Lower lobe of right lung (tissue), 2 donors: Measurements from ENCODE around the gene TMEM108. TPM values are rescaled to one million over a fixed set of nuclear protein-coding genes. Genes with fewer than 3 reads are reported as not detected.

Experiments
- ATAC-seq, 2 donors: fragments of 200-7000 bp; cut with Tn5 transposase; one replicate each; pipeline ENCODE4 v1.9.1; 2020 to 2022; ENCODE audit warnings: mild to moderate bottlenecking in 2 of 2, moderate library complexity in 2 of 2
- DNase-seq: peaks from one replicate; pipeline ENCODE4 v3.0.0-alpha.2; 2020
- H3K27ac ChIP-seq: fragments of 200-600 bp; one replicate; pipeline ENCODE4 v1.8.0; 2022
- H3K27me3 ChIP-seq: fragments of 200-600 bp; one replicate; pipeline ENCODE4 v1.8.0; 2022; ENCODE audit warnings: low read depth
- H3K36me3 ChIP-seq: fragments of 200-600 bp; one replicate; pipeline ENCODE4 v1.8.0; 2022; ENCODE audit warnings: mild to moderate bottlenecking
- H3K4me1 ChIP-seq: fragments of 200-600 bp; one replicate; pipeline ENCODE4 v1.8.0; 2022
- H3K4me3 ChIP-seq: fragments of 200-600 bp; one replicate; pipeline ENCODE4 v1.8.0; 2022; ENCODE audit warnings: mild to moderate bottlenecking
- H3K9me3 ChIP-seq: fragments of 200-600 bp; one replicate; pipeline ENCODE4 v1.8.0; 2022
- intact Hi-C: fragments of 100-400 bp; cut with DNase I; formaldehyde crosslinking; loops from one replicate; pipeline ENCODE4 v1.11.0; 2022
- total RNA-seq: library from RNA; stranded (reverse); fragmentation: NEBNext Ultra II Directional; extraction: Animal tissue kit (Norgen Biotek cat#: 25700); gene quantifications from one replicate; pipeline ENCODE4 v1.2.1, GENCODE V29; 2021
- TF ChIP-seq, protein P1 (sequence below): fragments of 200-600 bp; IDR thresholded peaks from one replicate; pipeline ENCODE4 v1.8.0; 2022; ENCODE audit warnings: antibody characterized with exemption, mild to moderate bottlenecking
- donor health status: DM: no; HTN: yes; CAD: no; lungs with severe emphysema.

The TMEM108 gene
- total RNA-seq, 1 donor from 2014 or later, result 18.5 TPM

- no peaks in the 10 kb centered on the region for H3K36me3 ChIP-seq
- no peaks in the 10 kb centered on the region for H3K4me1 ChIP-seq
- no peak overlapping the region for H3K27ac ChIP-seq
- DNase-seq (no peak), ATAC-seq (no peak)
- TF ChIP-seq, protein P1, sequence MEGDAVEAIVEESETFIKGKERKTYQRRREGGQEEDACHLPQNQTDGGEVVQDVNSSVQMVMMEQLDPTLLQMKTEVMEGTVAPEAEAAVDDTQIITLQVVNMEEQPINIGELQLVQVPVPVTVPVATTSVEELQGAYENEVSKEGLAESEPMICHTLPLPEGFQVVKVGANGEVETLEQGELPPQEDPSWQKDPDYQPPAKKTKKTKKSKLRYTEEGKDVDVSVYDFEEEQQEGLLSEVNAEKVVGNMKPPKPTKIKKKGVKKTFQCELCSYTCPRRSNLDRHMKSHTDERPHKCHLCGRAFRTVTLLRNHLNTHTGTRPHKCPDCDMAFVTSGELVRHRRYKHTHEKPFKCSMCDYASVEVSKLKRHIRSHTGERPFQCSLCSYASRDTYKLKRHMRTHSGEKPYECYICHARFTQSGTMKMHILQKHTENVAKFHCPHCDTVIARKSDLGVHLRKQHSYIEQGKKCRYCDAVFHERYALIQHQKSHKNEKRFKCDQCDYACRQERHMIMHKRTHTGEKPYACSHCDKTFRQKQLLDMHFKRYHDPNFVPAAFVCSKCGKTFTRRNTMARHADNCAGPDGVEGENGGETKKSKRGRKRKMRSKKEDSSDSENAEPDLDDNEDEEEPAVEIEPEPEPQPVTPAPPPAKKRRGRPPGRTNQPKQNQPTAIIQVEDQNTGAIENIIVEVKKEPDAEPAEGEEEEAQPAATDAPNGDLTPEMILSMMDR, result no peak
- H3K9me3 ChIP-seq, result no peaks in the 10 kb centered on the region
- H3K4me3 ChIP-seq, result no peak overlapping the region
- H3K27me3 ChIP-seq, result no peaks in the 10 kb centered on the region
- intact Hi-C loops, result no loop called here
Observed at GRCh38 chr3:133188996-133189395, 150.8 kb downstream of the TMEM108 start.

DNA sequence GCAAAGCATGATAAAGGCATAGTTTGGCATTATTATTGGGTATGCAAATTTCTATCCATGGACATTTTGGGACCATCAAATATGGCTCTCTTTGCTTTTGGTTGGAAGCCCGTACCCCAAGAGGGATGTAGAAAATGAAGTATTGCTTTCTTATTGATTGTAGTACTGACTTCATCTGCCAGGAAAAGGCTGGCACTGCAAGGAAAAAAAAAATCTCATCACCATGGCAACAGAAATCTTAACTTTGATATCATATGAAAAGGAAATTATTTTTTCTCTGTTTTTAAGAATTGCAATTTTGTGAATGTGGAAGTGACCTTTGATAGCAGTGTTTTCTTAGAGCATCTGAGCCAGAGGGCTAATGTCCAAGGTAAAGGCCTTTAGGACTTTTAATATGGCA is 151.7 kb downstream of the TMEM108 start:
- no peak overlapping the region for H3K27ac ChIP-seq
- TF ChIP-seq, protein P1, result no peak
- ATAC-seq (no peak), DNase-seq (no peak)
- intact Hi-C loops, result no loop called here
- no peaks in the 10 kb centered on the region for H3K36me3 ChIP-seq
- H3K27me3 ChIP-seq, result no peaks in the 10 kb centered on the region
- H3K4me3 ChIP-seq, result no peak overlapping the region
- H3K9me3 ChIP-seq, result no peaks in the 10 kb centered on the region
- no peaks in the 10 kb centered on the region for H3K4me1 ChIP-seq

GRCh38 chr3:133191818-133192217 is 153.6 kb downstream of the TMEM108 start:
- Histone ChIP-seq H3K27ac (no peak overlapping the region), H3K27me3 (no peaks in the 10 kb centered on the region), H3K4me3 (no peak overlapping the region), H3K36me3 (no peaks in the 10 kb centered on the region), H3K9me3 (no peaks in the 10 kb centered on the region), H3K4me1 (no peaks in the 10 kb centered on the region)
- TF ChIP-seq, protein P1, result no peak
- ATAC-seq (no peak), DNase-seq (no peak)
- intact Hi-C loops, result no loop called here

- Histone ChIP-seq H3K27me3 (no peaks in the 10 kb centered on the region), H3K4me1 (no peaks in the 10 kb centered on the region), H3K9me3 (no peaks in the 10 kb centered on the region), H3K27ac (no peak overlapping the region), H3K36me3 (no peaks in the 10 kb centered on the region), H3K4me3 (no peak overlapping the region)
- intact Hi-C loops, result no loop called here
- DNase-seq (no peak), ATAC-seq (no peak)
- TF ChIP-seq, protein P1, result no peak
Observed at GRCh38 chr3:133192363-133192945, 154.3 kb downstream of the TMEM108 start.

DNA sequence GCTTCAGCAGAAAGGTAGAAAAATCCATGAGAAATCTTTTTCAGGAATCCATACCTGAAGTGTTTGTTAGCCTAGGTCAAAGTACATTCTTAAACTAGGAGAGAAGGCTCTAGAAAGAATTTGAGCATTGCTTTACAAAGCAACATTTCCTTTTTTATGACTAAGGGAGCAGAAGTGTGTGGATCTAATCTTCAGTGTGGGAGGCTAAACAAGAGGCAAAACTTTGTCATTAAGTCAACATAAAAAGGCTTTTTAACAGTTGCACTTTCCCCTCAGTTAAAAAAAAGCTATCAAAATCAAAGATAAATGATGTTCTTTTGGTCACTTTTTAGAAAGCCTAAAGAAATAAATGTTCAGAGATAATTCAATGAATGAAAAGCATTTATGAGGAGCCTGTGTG is 154.8 kb downstream of the TMEM108 start:
- H3K4me3 ChIP-seq, result no peak overlapping the region
- no peak for ATAC-seq

More for the DNA sequence above, 154.8 kb downstream of the TMEM108 start:
- no peak overlapping the region for H3K27ac ChIP-seq
- intact Hi-C loops, result no loop called here
- TF ChIP-seq, protein P1, result no peak
- DNase-seq, result no peak
- H3K27me3 ChIP-seq, result no peaks in the 10 kb centered on the region
- H3K36me3 ChIP-seq, result no peaks in the 10 kb centered on the region
- no peaks in the 10 kb centered on the region for H3K9me3 ChIP-seq
- H3K4me1 ChIP-seq, result no peaks in the 10 kb centered on the region
